Stimulated activated CD8-positive, alpha-beta memory T cell treated with anti-CD3 and anti-CD28 coated beads, Interleukin-7, amount 100 ng/mL, for 48 hours (primary cell): ENCODE measurements around the gene BANF2.

Experiments
- DNase-seq, 2 donors: peaks; one replicate each; pipeline ENCODE4 v3.0.0-alpha.2; 2020; ENCODE audit warnings: low read depth in 1 of 2; ENCODE audit errors: extremely low read depth in 1 of 2

The BANF2 gene

GRCh38 chr20:17732907-17733521 lies 33.2 kb downstream of the BANF2 start:
- no peak for DNase-seq

- no peak for DNase-seq
Measured at GRCh38 chr20:17733767-17734304, 34.1 kb downstream of the BANF2 start.

GRCh38 chr20:17734374-17734773 lies 34.6 kb downstream of the BANF2 start:
- no peak for DNase-seq

GRCh38 chr20:17735206-17735804 lies 35.5 kb downstream of the BANF2 start:
- DNase-seq = no peak

- no peak for DNase-seq
Measured at GRCh38 chr20:17735959-17736621, 36.3 kb downstream of the BANF2 start.

GRCh38 chr20:17738154-17738553 lies 38.4 kb downstream of the BANF2 start:
- DNase-seq = no peak

- no peak for DNase-seq
Measured at GRCh38 chr20:17741220-17741619, 41.5 kb downstream of the BANF2 start.

GRCh38 chr20:17742731-17743130 lies 43.0 kb downstream of the BANF2 start:
- no peak for DNase-seq

GRCh38 chr20:17743677-17744076 lies 43.9 kb downstream of the BANF2 start:
- DNase-seq = no peak

GRCh38 chr20:17747431-17747846 lies 47.7 kb downstream of the BANF2 start:
- no peak for DNase-seq

GRCh38 chr20:17748279-17748678 lies 48.5 kb downstream of the BANF2 start:
- no peak for DNase-seq

GRCh38 chr20:17749626-17749977 lies 49.8 kb downstream of the BANF2 start:
- no peak for DNase-seq

GRCh38 chr20:17749978-17750721 lies 50.4 kb downstream of the BANF2 start:
- no peak for DNase-seq

GRCh38 chr20:17750722-17751045 lies 50.9 kb downstream of the BANF2 start:
- no peak for DNase-seq

GRCh38 chr20:17751640-17752039 lies 51.9 kb downstream of the BANF2 start:
- DNase-seq = no peak

GRCh38 chr20:17752459-17752858 lies 52.7 kb downstream of the BANF2 start:
- no peak for DNase-seq

- no peak for DNase-seq
Measured at GRCh38 chr20:17753516-17753915, 53.8 kb downstream of the BANF2 start.

GRCh38 chr20:17756529-17756928 lies 56.8 kb downstream of the BANF2 start:
- DNase-seq = no peak

- no peak for DNase-seq
Measured at GRCh38 chr20:17757496-17757895, 57.7 kb downstream of the BANF2 start.

GRCh38 chr20:17758010-17758409 lies 58.2 kb downstream of the BANF2 start:
- no peak for DNase-seq

GRCh38 chr20:17758512-17758911 lies 58.7 kb downstream of the BANF2 start:
- no peak for DNase-seq

GRCh38 chr20:17759449-17759848 lies 59.7 kb downstream of the BANF2 start:
- DNase-seq = no peak
